Pancreas (tissue), 10 donors: ENCODE results near the gene NXN. TPM values are rescaled to one million over a fixed set of nuclear protein-coding genes. Genes with fewer than 3 reads are reported as not detected.
A peak's percentile ranks its signal among the peaks of the same experiment; 100 is the strongest.

Experiments used
- ATAC-seq, 4 donors: fragments of 200-7000 bp; cut with Tn5 transposase; one replicate each; pipeline versions ENCODE4 v1.8.0 to v1.9.1; 2020; ENCODE audit warnings: mild to moderate bottlenecking in 4 of 4, moderate library complexity in 4 of 4
- DNase-seq, 6 donors: peaks; one replicate each; pipeline ENCODE4 v3.0.0-alpha.2; 2020
- FAIRE-seq: peaks from 2 replicates; lab custom pipeline; 2012; peaks lifted over from hg19 to GRCh38; lab: Jason Lieb, UNC
- H3K27ac ChIP-seq, 4 donors: fragments of 200-600 bp; sonication (generic); 1 replicate in 3 of 4; 2 replicates in 1 of 4; pipeline versions ENCODE4 v1.5.0 to v1.8.0; 2020
- H3K27me3 ChIP-seq, 4 donors: fragments of 200-600 bp; one replicate each; pipeline ENCODE4 v1.8.0; 2021
- H3K36me3 ChIP-seq, 3 donors: fragments of 200-600 bp; sonication (generic) in 1 of 3; one replicate each; pipeline versions ENCODE4 v1.5.0 to v1.8.0; 2020 to 2021
- H3K4me1 ChIP-seq, 3 donors: fragments of 200-600 bp; one replicate each; pipeline ENCODE4 v1.8.0; 2021
- H3K4me3 ChIP-seq, 4 donors: fragments of 200-600 bp; sonication (generic) in 2 of 4; one replicate each; pipeline versions ENCODE4 v1.5.0 to v1.8.0; 2020 to 2021
- H3K9me3 ChIP-seq, 4 donors: fragments of 200-600 bp; one replicate each; pipeline ENCODE4 v1.8.0; 2021
- WGBS, 2 donors: extraction: QIAGEN DNeasy Blood & Tissue Kit; methylation state at CpG; one replicate each; pipeline ENCODE4 v1.1.7; 2013; 5-methylcytosine and 5-hydroxymethylcytosine counted together
- intact Hi-C, 3 donors: fragments of 100-400 bp; cut with DNase I; formaldehyde crosslinking; loops; one replicate each; pipeline versions ENCODE4 v1.11.1 to v1.14.2; 2022
- polyA plus RNA-seq, 2 donors: library from polyadenylated mRNA; stranded (reverse); fragments of 200-250 nt; gene quantifications; one replicate each; pipeline ENCODE4 v1.2.3, GENCODE V29; 2013
- total RNA-seq, 6 donors: library from RNA; stranded (reverse); fragmentation: NEBNext Ultra II Directional in 4 of 6; extraction: Animal tissue kit (Norgen Biotek cat#: 25700) in 4 of 6; gene quantifications; one replicate each; pipeline versions ENCODE4 v1.2.1 to v1.2.4, GENCODE V29; 2021 to 2023
- TF ChIP-seq, protein P1 (sequence below), 4 donors: fragments of 200-600 bp; sonication (generic) in 3 of 4; IDR thresholded peaks; one replicate each; pipeline versions ENCODE4 v1.5.0 to v1.8.0; 2021; ENCODE audit warnings: antibody characterized with exemption in 4 of 4
- donor health status: healthy with polysubstance abuse.
- donor health status: DM: no; HTN: no; CAD: no; lungs with moderate emphysema.
- donor health status: DM: no; HTN: no; CAD: no.
- donor health status: control.
- donor health status: control.
- donor health status: Bipolar disorder and iron deficiency.
- donor health status: DM: yes; HTN: yes; CAD: no.
- donor health status: DM: no; HTN: no; CAD: no.
- donor health status: DM: no; HTN: no; CAD: no.
- donor health status: DM: yes; HTN: yes; CAD: no.

Gene NXN
- total and polyA plus RNA-seq, 8 donors = 17.4 to 35.0 (median 29.4) TPM

DNA sequence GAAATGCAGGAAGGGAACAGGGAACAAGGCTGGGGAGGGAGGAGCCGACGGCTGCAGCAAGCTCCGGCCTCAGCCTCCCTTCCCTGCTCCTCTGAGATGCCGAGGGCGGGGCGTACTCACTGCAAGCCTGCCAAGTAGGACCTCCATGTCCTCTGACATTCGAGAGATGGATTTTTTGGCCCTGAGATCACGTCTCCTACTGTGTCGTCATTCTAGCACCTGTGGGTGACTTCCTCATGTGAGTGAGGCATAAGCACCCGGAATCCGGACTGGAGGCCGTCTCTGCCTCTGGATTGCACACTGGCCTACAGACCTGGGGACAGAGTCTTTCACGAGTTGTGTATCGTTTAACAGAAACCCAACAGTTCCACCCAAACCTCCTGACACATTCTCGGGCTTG, 183.0 kb downstream of the NXN start:
- Histone ChIP-seq H3K27ac (no peak overlapping the region), H3K4me1 (peaks cover 5 to 17% (median 9%) of the 10 kb centered on the region in 3 donors), H3K9me3 (no peaks in the 10 kb centered on the region), H3K4me3 (no peak overlapping the region), H3K36me3 (peaks cover 0 to 11% (median 0%) of the 10 kb centered on the region in 3 donors), H3K27me3 (no peaks in the 10 kb centered on the region)
- TF ChIP-seq, protein P1, sequence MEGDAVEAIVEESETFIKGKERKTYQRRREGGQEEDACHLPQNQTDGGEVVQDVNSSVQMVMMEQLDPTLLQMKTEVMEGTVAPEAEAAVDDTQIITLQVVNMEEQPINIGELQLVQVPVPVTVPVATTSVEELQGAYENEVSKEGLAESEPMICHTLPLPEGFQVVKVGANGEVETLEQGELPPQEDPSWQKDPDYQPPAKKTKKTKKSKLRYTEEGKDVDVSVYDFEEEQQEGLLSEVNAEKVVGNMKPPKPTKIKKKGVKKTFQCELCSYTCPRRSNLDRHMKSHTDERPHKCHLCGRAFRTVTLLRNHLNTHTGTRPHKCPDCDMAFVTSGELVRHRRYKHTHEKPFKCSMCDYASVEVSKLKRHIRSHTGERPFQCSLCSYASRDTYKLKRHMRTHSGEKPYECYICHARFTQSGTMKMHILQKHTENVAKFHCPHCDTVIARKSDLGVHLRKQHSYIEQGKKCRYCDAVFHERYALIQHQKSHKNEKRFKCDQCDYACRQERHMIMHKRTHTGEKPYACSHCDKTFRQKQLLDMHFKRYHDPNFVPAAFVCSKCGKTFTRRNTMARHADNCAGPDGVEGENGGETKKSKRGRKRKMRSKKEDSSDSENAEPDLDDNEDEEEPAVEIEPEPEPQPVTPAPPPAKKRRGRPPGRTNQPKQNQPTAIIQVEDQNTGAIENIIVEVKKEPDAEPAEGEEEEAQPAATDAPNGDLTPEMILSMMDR (IDR thresholded peaks at IDR 0.05) = no peak
- 84 to 86% methylated on average over 15 of the region's 15 CpGs for WGBS, 2 donors
- ATAC-seq (no peak), DNase-seq (no peak), FAIRE-seq (no peak)
- intact Hi-C loops = loop anchor here (5.0 to 10.0 kb wide), 3 partner anchors 78 to 188 kb away; no protein-coding TSS in a partner anchor

DNA sequence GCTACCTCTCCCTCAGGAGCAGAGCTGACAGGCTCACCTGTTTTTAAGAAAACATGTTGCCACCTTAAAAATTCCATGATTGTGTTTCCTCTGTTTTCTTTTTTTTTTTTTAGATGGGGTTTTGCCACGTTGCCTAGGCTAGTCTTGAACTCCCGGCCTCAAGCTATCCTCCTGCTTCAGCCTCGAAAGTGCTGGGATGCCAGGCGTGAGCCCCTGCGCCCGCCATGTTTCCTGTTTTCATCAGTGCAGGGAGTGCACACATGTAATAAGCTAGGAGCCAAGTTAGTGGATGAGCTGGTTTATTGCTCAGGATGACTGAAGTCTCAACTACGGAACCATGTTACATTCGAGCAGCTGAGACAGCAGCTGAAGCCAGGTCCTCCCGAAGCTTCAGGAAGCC, 183.9 kb downstream of the NXN start:
- ATAC-seq (no peak), FAIRE-seq (no peak), DNase-seq (no peak)
- Histone ChIP-seq H3K27me3 (no peaks in the 10 kb centered on the region), H3K4me3 (peak overlapping the region in 1 of 4 donors; percentile 38), H3K27ac (peak overlapping the region in 3 of 4 donors; percentile 53 to 85 (median 61)), H3K9me3 (no peaks in the 10 kb centered on the region), H3K36me3 (peaks cover 0 to 11% (median 0%) of the 10 kb centered on the region in 3 donors), H3K4me1 (peaks cover 5 to 17% (median 9%) of the 10 kb centered on the region in 3 donors)
- intact Hi-C loops = loop anchor here (5.0 to 10.0 kb wide), 3 partner anchors 79 to 189 kb away; no protein-coding TSS in a partner anchor
- TF ChIP-seq, protein P1 (IDR thresholded peaks at IDR 0.05) = no peak
- 80 to 84% methylated on average over 9 of the region's 9 CpGs for WGBS, 2 donors

DNA sequence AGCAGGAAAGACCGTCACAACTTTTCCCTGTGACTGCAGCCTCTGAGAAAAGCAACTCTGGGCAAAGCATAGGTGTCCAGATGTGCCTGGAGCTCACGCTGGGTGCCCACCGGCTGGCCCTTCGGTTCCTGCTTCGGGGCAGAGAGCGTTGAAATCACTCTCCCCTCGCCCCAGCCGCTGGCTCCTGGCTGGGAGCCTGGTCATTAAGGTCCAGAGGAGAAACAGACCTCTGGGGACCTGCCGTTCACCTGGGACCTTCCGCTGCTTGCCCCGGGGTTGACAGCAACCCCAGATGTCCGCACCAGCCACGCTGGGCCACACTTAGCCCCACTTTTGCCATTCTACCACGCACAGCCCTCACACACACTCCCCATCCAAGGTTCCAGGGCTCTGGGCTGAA, 184.3 kb downstream of the NXN start:
- no peak for FAIRE-seq

DNA sequence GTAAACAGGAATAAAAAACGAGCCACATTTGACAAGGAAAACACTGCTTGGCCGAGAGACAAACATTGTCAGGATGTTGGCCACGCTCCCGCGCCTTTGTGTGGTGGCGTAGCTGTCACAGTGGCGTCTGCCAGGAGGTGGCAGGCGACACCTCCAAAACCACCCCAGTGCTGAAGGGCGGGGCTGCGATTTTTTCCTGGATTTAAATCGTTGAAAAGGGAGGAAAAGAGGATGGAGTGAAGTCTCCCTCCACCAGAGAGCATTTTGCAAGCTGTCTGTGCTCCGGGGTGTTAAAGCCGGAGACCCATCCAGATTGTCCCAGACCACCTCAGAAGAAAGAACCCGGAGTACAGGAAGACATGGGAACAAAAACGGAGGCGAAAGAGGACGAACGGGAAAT, 184.7 kb downstream of the NXN start:
- FAIRE-seq (no peak), DNase-seq (peak; percentile 91 to 96 (median 93)), ATAC-seq (peak; percentile 87 to 94 (median 94))
- TF ChIP-seq, protein P1 (IDR thresholded peaks at IDR 0.05) = peak; percentile 69 to 75 (median 73)
- Histone ChIP-seq H3K9me3 (no peaks in the 10 kb centered on the region), H3K27ac (peak overlapping the region; percentile 49 to 85 (median 57)), H3K27me3 (no peaks in the 10 kb centered on the region), H3K4me1 (peaks cover 5 to 17% (median 9%) of the 10 kb centered on the region in 3 donors), H3K36me3 (peaks cover 0 to 11% (median 0%) of the 10 kb centered on the region in 3 donors), H3K4me3 (peak overlapping the region in 2 of 4 donors; percentile 11 to 38)
- WGBS, 2 donors = 6 to 8% methylated on average over 18 of the region's 18 CpGs
- intact Hi-C loops = loop anchor here (5.0 to 10.0 kb wide), 3 partner anchors 80 to 190 kb away; no protein-coding TSS in a partner anchor

More for the DNA sequence above, 184.3 kb downstream of the NXN start:
- ATAC-seq (peak; percentile 16 to 29 (median 22)), DNase-seq (no peak)
- Histone ChIP-seq H3K27me3 (no peaks in the 10 kb centered on the region), H3K27ac (peak overlapping the region; percentile 49 to 85 (median 57)), H3K4me1 (peaks cover 5 to 17% (median 9%) of the 10 kb centered on the region in 3 donors), H3K4me3 (peak overlapping the region in 2 of 4 donors; percentile 11 to 38), H3K9me3 (no peaks in the 10 kb centered on the region), H3K36me3 (peaks cover 0 to 11% (median 0%) of the 10 kb centered on the region in 3 donors)
- TF ChIP-seq, protein P1 (IDR thresholded peaks at IDR 0.05) = no peak
- 39 to 49% methylated on average over 14 of the region's 14 CpGs for WGBS, 2 donors
- intact Hi-C loops = loop anchor here (5.0 to 10.0 kb wide), 3 partner anchors 80 to 190 kb away; no protein-coding TSS in a partner anchor

DNA sequence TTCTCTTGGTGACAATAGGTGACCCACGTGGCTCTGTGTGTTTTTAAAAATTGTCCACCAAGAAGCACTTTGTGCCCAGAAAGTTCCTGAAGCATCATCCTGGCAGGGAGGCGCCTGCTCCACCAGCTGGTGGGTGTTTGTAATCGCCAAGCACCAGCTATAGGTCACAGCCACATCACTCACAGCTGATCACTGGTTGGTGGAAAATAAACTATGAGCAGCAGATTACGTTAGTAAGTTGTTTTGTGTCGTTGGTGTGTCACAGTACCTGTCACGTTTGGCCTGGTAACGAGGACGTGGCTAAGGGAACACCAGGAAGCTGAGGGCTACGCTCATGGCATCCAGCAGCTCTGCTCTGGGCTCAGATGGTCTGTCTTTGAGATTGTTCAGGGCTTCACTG, 187.3 kb downstream of the NXN start:
- H3K9me3 ChIP-seq = no peaks in the 10 kb centered on the region
- no peaks in the 10 kb centered on the region for H3K27me3 ChIP-seq
- 72 to 75% methylated on average over 9 of the region's 9 CpGs for WGBS, 2 donors
- H3K36me3 ChIP-seq = peaks cover 0 to 17% (median 0%) of the 10 kb centered on the region in 3 donors
- FAIRE-seq (no peak), ATAC-seq (no peak), DNase-seq (no peak)
- TF ChIP-seq, protein P1 (IDR thresholded peaks at IDR 0.05) = no peak
- no peak overlapping the region for H3K27ac ChIP-seq
- H3K4me3 ChIP-seq = no peak overlapping the region
- peaks cover 12 to 28% (median 18%) of the 10 kb centered on the region in 3 donors for H3K4me1 ChIP-seq
- intact Hi-C loops = loop anchor here in 2 of 3 donors (10.0 kb wide), 2 partner anchors 83 to 193 kb away; no protein-coding TSS in a partner anchor
